Mammary epithelial cell (primary cell): ENCODE data around the gene CXCR3.

Experiments
- CTCF ChIP-seq, 2 donors: IDR thresholded peaks in 1 of 2; conservative IDR thresholded peaks in 1 of 2; 2 replicates each; pipeline ENCODE4 v1.5.1; 2011 to 2012; ENCODE audit warnings: inconsistent platforms in 2 of 2, low read length in 2 of 2, mild to moderate bottlenecking in 2 of 2, control low read depth in 1 of 2, low read depth in 1 of 2; ENCODE audit not compliant: insufficient read depth in 1 of 2; ENCODE audit errors: extremely low read depth in 1 of 2
- EZH2 ChIP-seq: IDR thresholded peaks from 2 replicates; pipeline ENCODE4 v1.6.1; 2012; ENCODE audit warnings: low read length, inconsistent platforms, borderline replicate concordance

- no peak for TF ChIP-seq CTCF (conservative IDR thresholded peaks at IDR 0.05 in 1 of 2, IDR thresholded peaks at IDR 0.05 in 1 of 2; ENCODE audit: extremely low read depth in 1 of 2, insufficient read depth in 1 of 2, low read depth in 1 of 2, low read length in 2 of 2)
- no peak for TF ChIP-seq EZH2
Observed at GRCh38 chrX:71615954-71616353, 2.4 kb downstream of the CXCR3 start.
